Measurements from ENCODE around the gene SERPINB10.

DNA sequence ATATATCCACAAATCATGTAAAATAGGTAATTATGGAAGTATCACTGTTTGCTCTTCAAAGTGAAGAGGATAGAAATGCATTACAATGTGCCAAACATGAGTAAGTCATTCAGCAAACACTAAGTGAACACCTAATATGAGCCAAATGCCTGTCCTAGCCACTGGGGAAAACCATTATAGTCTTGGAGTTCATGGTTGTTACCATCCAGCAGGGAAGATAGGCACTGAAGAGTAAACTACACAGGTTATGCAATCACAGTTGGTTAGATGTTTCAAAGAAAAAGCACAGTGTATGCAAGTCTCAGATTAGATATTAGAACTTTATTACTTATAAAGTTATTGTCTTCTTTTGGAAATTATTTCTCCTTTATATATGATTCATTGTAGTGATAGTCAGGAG, 24.1 kb upstream of the SERPINB10 start:
- TF ChIP-seq, protein P1, sequence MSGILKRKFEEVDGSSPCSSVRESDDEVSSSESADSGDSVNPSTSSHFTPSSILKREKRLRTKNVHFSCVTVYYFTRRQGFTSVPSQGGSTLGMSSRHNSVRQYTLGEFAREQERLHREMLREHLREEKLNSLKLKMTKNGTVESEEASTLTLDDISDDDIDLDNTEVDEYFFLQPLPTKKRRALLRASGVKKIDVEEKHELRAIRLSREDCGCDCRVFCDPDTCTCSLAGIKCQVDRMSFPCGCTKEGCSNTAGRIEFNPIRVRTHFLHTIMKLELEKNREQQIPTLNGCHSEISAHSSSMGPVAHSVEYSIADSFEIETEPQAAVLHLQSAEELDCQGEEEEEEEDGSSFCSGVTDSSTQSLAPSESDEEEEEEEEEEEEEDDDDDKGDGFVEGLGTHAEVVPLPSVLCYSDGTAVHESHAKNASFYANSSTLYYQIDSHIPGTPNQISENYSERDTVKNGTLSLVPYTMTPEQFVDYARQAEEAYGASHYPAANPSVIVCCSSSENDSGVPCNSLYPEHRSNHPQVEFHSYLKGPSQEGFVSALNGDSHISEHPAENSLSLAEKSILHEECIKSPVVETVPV (CRISPR knock-in tag; IDR thresholded peaks at IDR 0.05): no peak
- TF ChIP-seq, protein P2, sequence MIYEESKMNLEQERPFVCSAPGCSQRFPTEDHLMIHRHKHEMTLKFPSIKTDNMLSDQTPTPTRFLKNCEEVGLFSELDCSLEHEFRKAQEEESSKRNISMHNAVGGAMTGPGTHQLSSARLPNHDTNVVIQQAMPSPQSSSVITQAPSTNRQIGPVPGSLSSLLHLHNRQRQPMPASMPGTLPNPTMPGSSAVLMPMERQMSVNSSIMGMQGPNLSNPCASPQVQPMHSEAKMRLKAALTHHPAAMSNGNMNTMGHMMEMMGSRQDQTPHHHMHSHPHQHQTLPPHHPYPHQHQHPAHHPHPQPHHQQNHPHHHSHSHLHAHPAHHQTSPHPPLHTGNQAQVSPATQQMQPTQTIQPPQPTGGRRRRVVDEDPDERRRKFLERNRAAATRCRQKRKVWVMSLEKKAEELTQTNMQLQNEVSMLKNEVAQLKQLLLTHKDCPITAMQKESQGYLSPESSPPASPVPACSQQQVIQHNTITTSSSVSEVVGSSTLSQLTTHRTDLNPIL (CRISPR knock-in tag; IDR thresholded peaks at IDR 0.05; ENCODE audit: low read depth): no peak

All from SK-N-SH treated with all-trans-retinoic acid at 6 μM for 48 hours (cell line).